Suppressor macrophage treated with lipopolysaccharide for 4 hours (primary cell): ENCODE results near the gene PANX1.

Source experiments
- DNase-seq: peaks from one replicate; pipeline ENCODE4 v3.0.0-alpha.2; 2020

Gene PANX1

DNA sequence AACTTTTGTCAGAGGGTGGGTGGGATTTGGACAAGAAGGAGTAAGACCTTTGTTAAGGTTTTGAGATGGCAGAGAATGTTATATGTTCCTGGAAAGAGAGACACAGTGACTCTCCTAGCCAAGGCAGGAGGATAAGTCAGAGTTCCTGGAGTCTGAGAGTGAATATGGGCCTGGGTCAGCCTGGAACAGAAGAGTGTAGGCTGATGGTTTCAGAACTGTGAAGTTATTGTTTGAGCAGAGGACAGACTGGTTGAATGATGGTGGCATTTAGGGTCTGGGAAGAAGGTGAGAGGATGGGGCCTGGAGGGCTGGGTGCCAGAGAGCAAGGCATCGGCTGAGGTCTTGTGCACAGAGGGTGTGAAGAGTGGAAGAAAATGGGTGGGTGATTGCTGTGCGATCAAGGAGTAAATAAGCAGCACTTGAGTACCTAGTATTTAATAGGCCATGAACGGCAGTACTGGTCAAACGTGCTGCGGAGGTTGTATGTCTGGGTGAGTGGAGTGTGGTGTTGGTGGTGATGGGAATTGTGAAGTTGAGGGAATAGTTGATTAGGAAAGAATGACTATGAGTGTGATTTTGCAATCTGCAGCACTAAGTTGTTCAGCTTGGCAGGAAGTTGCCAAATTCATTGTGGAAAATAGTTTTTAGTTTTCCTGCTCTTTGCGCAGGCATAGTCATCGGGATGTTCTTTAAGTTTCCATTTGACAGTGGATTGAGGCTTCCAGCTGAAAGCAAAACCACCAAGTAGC is 1.8 kb downstream of the PANX1 start:
- DNase-seq, result peak; percentile 95

DNA sequence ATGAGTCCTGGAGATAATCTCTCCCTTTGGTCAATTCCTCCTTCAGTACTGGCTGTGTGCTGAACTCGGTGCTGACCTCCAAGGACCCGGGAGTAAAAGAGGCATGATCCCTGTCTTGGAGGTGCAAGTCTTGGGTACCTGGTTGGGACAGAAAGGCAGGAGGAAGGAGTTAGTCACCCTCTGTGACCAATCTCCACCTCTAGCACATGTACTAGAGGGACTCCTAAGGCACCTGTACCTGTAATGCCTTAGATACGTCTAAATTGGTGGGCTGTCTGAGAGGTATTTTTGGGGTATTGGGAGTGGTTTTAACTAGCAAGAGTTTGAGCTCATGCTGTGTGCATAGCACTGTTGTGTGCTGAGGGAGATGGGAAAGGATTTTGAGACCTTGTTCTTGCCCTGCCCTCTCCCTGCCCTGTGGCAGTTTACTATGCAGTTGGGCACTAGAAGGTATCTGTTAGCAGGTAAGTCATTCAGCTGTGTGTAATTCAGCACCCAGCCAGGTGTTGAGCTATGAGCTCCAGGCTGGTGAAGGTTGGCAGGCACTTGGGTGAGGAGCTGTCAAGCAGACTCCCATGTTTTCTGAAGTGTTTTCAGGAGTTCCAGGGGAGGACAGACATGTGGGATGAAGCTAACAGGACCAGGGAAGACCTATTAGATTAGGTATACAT is 2.5 kb downstream of the PANX1 start:
- DNase-seq, result no peak

DNA sequence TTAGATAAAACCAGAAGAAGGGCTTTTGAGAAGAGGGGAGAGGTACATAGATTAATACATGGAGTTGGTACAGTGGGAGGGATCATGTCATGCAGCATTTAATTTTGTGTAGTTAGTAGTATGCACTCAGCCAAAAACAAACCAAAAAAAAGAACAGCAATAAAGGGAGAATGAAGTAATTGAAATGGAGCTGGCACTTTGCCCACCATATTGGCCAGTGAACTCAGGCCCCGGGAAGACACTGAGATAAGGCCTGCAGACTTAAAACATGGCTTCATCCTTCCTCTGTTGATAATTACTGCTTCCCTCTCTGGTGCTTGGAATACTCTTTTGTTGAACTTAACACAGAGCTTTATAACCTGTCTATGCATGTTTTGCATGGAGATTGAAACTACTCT is 3.1 kb downstream of the PANX1 start:
- DNase-seq, result no peak

DNA sequence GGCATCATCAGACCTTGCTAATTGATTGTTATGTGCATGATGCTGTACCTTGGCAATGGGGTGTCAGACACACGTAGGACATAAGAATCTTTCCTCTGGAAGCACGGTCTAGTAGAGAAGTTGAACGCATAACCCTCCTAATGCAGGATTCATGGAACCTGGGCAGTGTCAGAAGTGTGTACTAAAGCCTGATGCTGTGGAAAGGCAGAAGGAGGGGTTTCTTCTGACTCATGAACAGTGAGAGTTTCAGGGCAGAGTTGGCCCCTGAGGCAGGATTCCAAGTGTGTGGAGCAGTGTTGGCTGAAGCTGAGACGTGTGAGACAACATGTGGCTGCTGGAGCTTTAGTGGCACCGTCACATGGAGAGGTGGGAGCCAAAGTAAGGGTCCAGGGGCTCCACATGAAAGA is 3.5 kb downstream of the PANX1 start:
- no peak for DNase-seq

DNA sequence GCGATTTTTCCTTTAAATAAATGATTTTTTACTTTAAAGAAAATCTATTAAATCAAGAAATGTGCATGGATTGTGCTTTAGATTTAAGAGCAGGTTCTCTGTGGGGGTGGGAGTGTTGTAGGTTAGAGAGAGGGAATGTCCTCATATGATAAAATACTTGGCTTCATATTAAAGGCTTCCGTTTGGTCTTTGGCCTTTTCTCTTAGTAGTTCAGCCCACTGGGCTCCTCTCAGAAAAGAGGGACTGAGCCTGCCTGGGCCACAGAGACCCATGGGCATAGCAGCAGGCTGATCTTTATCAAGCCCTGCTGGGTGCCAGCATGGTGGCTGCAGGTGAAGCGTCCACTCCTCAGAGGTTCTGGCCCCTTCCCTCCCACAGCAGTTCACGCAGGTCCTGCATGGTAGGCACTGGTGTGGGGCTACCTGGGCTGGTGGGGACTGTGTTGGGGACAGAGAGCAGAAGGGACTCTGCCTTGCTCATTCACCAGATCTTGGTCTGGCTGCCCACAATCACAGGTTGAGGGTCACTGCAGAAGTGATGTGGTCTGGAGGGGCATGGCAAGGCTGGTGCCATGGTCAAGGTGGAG is 4.3 kb downstream of the PANX1 start:
- no peak for DNase-seq

DNA sequence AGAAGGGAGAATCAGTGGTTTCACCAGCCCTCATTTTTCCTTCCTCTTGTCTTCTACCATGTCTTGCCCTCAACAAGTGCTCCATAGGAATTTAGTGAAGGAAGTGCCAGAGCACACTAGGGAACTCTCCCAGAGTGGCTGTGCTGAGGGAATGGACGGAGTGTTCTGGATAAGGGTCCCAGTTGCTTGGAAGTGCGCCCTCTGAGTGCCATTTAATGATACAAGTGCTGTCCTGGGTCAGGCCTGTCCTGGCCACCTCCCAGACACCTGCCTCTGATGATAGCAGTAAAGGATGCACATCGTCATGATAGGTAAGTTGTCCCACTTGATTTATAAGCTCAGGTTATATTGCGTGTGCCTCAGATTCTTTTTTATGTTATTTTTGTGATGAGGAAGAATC is 5.1 kb downstream of the PANX1 start:
- no peak for DNase-seq

DNA sequence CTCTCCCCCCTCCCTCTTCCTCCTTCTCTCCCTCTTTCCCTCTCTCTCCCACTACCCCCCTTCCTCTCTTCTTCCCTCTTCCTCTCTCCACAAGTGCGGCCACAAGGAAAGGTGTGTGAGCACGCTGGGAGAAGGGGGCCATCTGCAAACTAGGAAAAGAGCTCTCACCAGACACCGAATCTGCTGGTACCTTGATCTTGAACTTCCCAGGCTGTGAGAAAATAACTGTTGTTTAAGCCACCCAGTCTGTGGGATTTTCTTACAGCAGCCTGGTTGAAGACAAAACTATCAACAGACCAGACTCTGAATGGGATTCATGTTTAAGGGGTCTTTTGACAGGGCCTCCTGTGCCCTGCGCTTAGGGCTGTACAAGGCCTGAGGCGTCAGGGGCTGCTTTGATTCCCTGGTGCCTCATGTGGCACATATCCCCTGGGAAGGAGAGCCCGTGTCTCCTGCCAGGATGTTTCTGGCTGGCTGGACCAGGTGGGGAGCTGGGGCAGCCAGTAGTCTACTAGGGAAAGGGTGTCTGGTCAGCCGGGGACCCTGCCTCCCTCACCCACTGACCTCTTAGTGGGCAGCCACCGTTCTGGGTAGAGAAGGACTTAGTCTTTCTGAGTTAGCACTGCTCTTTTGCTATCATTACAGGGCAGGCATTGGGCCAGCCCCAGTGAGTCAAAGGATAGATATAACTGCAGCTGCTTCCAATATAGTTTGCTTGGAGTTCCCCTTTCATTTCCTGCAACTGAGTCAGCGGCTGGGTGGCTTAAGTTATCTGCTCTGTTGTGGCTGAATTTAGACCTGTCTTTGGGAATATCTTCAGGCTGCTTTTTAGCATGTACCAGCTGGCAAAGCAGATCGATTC is 6.2 kb downstream of the PANX1 start:
- peak; percentile 87 for DNase-seq

DNA sequence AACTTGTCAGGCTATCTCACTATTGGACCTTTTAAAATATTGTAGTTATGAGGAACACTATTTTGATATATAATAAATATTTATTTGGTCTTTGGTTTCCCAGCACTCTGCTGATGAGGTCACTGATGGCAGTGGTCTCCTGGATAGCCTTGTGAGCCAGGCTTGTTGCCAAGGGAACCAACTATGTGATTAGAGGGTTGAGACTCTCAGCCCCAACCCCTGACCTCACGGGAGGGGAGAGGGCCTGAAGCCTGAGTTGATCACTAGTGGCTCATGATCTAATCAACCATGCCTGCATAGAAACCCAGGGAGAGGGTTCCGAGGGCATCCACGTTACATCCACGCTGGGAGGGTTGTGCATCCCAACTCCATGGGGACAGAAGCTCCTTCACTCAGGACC is 10.8 kb downstream of the PANX1 start:
- no peak for DNase-seq

DNA sequence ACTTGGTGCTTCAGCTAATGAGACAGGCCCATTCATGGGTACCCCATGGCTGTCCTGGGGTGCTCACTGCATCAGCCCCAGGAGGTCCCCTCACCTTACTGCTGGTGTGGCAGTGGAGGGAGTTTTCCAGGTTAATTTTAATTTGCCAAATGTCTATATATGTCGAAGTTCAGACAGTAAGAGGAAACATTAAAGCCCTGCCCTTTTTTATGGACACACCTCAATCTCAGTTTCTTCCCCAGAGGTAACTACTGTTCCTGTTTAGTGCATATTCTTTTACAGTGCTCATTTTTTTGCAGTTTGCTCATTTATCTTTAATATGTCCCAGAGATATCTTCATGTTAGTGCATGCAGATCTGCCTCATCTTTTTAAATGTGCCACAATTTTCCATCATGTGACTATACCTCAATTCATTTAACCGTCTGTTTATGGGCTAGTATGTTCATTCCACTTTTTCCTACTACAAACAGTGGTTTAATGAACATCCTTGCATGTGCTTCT is 11.6 kb downstream of the PANX1 start:
- DNase-seq, result no peak

DNA sequence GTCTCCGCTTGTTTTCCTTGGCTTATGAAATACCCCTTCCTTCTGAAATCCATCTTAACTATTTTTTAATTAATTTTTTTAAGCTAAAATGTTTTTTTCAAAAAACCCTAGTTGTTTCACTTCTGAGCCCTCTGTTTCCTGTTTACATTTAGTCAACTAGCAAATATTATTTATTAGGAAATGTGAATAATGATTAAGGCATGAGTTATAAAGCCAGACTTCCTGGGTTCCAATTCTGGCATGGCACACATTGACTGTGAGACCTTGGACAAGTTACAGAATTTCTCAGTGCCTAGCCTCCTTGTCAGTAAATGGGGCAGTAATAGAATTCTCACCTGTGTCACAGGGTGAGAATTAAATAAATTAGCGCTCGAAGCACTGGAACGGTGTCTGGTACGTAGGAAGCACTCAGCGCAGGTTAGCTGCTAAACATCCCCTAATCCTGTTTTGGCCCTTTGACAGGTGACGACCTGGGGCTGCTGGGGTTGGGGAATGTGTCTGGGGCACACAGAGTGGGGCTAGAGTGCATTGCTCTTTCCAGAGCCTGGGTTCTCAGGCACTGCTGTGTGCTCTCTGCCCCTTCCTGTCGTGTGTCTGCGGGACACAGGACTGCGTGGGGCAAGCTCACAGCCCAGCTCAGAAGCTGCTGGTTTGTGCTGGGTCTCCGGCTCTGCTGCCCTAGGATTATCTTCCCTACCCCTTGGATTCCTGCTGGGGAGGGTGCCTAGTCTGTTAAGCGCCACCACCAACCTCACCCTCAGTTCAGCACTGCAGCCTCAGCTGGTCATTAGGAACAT is 13.1 kb downstream of the PANX1 start:
- no peak for DNase-seq

DNA sequence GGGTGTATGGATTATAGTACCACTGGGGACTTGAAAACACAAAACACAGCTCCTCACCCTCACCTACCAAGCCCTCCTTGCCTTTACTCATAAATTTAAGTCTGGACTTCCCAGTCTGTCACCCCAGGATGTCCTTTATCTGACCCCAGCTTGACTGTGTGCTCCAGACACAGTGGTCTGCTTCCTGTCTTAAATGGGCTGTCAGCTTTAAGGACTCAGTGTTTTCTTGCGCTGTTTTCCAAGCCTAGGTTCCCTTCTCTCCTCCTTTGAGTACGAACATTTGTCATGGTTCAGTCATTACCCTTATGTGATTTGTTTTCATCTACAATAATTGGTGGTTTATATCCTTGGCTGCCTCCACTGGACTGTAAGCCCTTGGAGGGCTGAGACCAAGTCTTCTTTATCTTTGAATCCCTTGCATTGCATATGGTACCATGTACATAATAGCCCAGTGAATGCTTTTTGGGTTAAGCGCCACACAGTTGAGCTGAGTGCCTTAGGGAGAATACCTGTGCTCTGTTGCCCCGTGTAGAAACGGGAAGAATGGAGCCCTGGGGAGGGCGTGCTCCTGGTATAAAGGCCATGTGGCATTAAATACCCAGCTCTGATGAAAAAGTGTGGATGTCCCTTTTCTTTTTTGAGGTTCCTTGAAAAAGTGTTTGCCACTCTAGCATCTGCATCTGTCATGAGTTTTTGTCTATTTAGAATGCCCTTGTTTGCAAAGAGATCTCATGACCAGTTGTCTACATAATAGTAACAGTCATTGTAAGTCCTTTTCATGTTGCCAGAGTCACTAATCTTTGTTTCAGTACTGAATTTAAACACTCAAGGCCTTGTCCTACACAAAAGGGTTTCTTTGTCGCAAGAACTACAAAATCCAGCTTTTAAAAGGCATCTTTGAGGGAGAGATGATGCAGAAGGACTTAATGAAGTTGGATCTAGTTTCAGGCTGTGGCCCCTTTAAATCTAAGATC is 14.0 kb downstream of the PANX1 start:
- DNase-seq, result no peak

DNA sequence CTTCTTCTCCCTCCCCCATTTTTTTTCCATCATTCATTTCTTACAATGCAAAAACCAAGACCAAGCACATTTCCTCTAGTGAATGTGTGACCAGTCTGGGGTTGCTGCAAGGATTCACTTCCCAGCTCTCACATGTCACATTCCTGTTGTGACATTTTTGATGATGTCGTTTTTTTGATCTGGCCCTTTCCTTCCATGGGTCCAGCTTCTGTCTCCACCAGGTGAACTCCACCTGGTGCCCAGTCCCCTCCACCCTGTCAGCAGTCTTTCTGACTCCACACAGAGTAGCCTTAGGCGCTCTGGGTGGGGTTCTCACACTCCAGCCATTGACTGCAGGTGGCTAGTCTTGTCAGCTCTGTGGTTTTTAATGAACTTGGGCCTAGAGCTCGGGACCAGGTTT is 15.6 kb downstream of the PANX1 start:
- peak; percentile 68 for DNase-seq

DNA sequence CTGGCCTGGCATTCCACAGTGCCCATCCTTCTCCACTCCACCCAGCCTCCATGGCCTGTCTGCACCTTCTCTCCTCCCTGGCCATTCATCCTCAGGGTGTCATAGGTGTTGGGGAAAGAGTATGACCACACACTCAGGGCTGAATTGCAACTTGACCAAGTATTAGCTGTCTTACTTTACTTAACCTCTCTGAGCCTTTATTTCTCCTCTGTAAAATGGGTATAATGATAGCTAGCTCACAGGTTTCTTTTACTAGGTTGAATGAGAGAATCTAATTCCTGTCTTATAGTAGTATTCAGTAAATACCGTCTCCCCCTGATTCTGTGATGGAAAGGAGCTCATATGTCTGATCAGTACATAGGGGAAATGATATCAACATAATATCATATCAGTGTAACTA is 16.0 kb downstream of the PANX1 start:
- no peak for DNase-seq

DNA sequence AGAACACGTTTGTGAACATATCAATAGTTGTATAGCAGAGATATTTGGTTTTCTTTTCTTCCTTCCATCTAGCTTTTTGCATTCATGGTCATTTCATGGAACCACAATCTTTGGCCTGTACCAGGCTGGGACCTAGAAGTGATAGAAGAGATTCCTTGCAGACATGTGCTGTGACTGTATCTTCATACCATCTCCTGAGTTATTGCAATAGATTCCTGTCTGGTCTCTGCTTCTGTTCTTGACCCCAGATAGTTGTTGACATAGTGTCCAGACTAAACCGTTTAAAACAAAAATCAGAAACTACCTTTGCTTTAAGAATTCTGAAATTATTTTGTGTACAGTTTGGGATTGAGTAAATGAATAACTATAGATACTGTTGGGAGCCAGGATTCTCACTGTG is 16.8 kb downstream of the PANX1 start:
- no peak for DNase-seq

DNA sequence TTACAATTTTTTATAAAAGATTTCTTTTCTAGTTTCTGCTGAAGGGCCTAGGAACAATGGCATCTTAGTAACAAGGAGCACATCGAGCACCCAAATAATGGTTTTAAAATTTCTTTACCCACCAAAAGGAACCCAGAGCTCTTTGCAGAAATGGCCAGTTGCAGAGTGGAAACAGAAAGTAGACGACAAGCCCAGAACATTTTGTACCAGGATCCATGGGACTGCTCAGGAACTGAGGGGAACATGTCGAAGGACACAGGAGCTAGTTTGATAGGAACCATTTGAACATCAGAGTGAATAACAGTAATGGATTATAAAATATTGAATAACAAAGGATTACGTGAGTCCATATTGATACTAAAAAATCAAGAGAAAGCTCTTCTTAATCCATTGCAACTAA is 17.3 kb downstream of the PANX1 start:
- no peak for DNase-seq

DNA sequence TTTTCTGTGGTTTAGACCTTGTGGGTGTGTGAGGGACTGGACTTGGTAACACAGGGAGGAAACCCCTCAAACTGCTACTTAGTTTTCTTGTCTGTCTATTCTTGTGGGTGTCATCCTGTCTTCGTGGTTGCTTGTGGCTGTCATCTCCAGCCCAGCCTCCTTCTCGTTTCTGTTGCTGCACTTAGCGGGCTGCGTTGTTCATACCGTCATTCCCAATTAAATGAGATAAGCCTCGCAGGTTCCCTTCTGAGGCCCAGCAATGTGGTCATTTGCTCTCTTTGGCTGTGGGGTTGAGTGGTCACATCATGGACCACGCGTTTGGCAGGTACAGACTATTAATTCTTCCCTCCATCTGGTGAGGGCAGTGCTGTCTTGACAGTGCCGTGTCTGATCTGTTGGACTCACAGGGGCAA is 18.8 kb downstream of the PANX1 start:
- peak; percentile 33 for DNase-seq

DNA sequence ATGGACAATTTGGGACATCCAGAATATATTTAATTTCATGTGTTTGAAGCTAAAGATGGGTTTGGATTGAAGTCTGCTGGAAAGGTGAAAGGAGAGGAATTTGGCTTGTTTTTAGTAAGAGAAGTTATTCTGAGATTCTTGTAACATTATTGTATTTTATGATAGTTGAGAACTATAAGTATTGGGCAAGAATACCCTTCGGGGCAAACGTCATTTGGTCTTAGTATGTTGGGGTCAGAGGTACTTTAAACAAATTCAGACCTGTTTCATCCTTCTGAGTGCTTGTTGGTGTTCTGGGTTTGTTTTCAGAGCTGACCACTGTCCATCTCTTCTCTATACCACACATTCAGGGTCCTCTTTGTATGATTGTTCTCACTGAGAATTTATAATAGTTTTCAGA is 19.5 kb downstream of the PANX1 start:
- no peak for DNase-seq

DNA sequence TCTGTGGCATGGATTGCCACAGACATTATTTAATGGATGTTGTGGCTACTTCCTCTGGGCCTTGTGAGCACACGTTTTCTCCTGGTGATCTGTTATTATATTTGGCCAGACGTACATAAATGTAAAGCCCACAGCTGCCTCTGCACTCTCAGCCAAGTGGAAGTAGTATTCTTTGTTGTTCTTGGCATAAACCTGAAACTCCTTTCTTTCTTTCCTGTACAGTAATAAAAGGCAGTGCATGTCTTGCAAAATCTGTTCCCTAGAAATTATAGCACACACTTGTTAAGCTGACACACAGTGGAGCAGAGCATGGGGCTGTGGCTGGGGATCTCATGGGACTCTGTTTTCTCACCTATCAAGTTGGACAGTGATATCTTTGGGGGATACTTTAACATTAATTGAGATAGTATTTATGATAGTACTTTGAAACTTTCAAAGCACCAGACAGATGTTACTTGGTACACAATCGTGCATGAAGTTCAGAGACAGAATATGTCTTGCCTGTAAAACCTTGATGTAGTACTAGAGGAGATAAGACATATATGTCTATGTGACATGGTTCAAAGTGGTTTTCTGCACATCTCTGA is 20.9 kb downstream of the PANX1 start:
- no peak for DNase-seq

DNA sequence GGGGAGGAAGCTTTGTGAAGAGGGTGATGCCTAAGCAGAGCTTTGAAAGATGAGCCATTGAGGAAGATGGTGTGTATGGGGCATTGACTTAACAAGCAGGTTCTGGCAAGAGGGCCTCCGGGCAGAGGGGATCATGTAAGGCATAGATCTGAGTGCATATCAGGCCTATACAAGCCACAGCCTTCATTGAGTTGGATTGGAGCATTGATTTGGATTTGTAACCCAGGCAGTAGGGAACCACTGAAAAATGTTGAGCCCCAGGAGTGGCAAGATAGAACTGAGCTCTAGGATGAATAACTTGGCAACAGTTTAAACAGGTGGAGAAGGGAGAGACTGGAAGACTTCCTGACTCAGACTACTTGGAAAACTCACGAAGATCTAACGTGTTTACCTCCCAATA is 21.4 kb downstream of the PANX1 start:
- no peak for DNase-seq
